ENCODE results near the gene ORMDL1.

GRCh38 chr2:189798312-189799029 is 14.3 kb upstream of the ORMDL1 start:
- TF ChIP-seq EZH2phosphoT487 (conservative IDR thresholded peaks at IDR 0.05; ENCODE audit: low read length) (no peak), CTCF (IDR thresholded peaks at IDR 0.05; ENCODE audit: insufficient read depth, low read length, poor library complexity, severe bottlenecking) (peak; percentile 53)

Measured in SU-DHL-6 (cell line).